Measurements from ENCODE around the gene ARMC7. TPM values are rescaled to one million over a fixed set of nuclear protein-coding genes. Genes with fewer than 3 reads are reported as not detected.
A peak's percentile ranks its signal among the peaks of the same experiment; 100 is the strongest.
"Not testable (repeated sequence)": the region's sequence is repeated elsewhere in the genome, so short reads cannot be mapped to it uniquely, and the experiment has no call there.

Gene ARMC7
- total RNA-seq, 1 donor from 2014 or later, result 12.8 TPM

DNA sequence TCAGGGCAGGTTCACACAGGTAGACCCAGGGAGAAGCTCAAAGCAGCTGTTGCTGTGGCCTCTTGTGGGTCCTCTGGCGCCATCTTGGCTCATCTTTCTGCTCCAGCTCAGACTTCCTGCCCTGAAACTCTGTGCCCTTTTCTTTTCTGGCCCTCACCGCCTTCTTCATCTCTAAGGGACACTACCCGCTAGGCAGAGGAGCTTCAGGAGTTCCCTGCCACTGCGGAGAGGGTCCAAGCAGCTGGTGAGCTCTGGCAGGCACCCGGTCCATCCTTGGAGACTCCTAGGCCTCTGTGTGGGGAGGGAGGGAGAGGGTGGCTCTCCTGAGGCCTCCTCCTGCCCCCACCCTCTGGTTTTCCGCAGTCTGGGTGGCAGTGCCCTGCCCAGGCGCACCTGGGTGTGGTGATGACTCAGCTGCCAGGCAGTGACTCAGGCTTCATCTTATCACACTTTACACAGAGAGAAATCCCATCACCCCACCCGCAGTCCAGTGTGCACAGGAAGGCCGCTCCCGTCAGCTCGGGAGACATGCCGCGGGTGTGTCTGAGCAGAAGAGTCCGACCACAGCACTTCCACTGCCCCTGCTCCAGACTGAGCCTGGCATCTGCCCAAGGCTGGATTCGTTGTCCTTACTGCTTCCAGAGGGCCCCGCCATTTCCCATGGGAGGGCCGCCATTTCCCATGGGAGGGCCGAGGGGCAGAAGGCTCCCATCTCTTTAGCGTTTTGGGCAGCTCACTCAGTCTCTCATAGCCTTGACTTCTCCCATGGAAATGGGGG lies 14.5 kb downstream of the ARMC7 start:
- Histone ChIP-seq H3K27me3 (no peaks in the 10 kb centered on the region), H3K4me3 (no peak overlapping the region), H3K4me1 (peaks cover 29% of the 10 kb centered on the region), H3K27ac (peak overlapping the region; percentile 77), H3K36me3 (no peaks in the 10 kb centered on the region), H3K9me3 (no peaks in the 10 kb centered on the region)
- no peak for DNase-seq (ENCODE audit: extremely low spot score in 2 of 2)
- intact Hi-C loops (cut with DNase I), result loop anchor here (10.0 kb wide), 1 partner anchor 49 kb away; no protein-coding TSS in a partner anchor
- TF ChIP-seq POLR2A (IDR thresholded peaks at IDR 0.05) (no peak), POLR2AphosphoS5 (IDR thresholded peaks at IDR 0.05; ENCODE audit: insufficient read depth in 1 of 2, low read depth in 1 of 2) (peak; percentile 75 to 76)
- TF ChIP-seq, protein P1, sequence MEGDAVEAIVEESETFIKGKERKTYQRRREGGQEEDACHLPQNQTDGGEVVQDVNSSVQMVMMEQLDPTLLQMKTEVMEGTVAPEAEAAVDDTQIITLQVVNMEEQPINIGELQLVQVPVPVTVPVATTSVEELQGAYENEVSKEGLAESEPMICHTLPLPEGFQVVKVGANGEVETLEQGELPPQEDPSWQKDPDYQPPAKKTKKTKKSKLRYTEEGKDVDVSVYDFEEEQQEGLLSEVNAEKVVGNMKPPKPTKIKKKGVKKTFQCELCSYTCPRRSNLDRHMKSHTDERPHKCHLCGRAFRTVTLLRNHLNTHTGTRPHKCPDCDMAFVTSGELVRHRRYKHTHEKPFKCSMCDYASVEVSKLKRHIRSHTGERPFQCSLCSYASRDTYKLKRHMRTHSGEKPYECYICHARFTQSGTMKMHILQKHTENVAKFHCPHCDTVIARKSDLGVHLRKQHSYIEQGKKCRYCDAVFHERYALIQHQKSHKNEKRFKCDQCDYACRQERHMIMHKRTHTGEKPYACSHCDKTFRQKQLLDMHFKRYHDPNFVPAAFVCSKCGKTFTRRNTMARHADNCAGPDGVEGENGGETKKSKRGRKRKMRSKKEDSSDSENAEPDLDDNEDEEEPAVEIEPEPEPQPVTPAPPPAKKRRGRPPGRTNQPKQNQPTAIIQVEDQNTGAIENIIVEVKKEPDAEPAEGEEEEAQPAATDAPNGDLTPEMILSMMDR (IDR thresholded peaks at IDR 0.05), result no peak

- Histone ChIP-seq H3K9me3 (no peaks in the 10 kb centered on the region), H3K4me3 (no peak overlapping the region), H3K27me3 (no peaks in the 10 kb centered on the region), H3K36me3 (peaks cover 0 to 2% of the 10 kb centered on the region in 2 donors), H3K4me1 (peaks cover 29% of the 10 kb centered on the region), H3K27ac (peak overlapping the region; percentile 77)
- no peak for DNase-seq (ENCODE audit: extremely low spot score in 2 of 2)
- intact Hi-C loops (cut with DNase I), result loop anchor here (10.0 kb wide), 1 partner anchor 50 kb away; no protein-coding TSS in a partner anchor
- no peak for TF ChIP-seq POLR2AphosphoS5 (IDR thresholded peaks at IDR 0.05; ENCODE audit: insufficient read depth in 1 of 2, low read depth in 1 of 2)
- TF ChIP-seq, protein P1 (IDR thresholded peaks at IDR 0.05), result no peak
- no peak for TF ChIP-seq POLR2A (IDR thresholded peaks at IDR 0.05)
These were observed 15.0 kb downstream of the ARMC7 start for GRCh38 chr17:75124819-75125162.

DNA sequence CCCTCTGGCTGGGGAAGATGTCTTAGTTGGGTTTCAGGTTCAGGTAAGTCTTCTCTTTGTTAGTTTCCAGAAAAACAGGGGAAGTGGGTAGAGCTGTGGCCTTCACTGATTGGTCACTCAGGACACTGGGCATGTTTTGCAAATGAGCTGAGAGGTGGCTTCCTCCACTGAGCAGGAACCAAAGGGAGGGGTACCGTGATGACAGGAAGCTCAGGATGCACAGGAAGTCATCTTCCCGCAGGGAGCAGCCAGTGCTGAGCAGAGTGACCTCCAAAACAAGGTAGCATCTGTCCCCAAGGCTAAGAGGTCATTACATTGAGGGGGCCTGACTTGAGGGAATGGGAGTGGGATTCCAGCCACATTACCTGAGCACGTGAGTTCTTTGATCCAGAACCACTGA lies 16.2 kb downstream of the ARMC7 start:
- Histone ChIP-seq H3K27me3 (no peaks in the 10 kb centered on the region), H3K4me3 (no peak overlapping the region), H3K4me1 (peaks cover 39% of the 10 kb centered on the region), H3K9me3 (no peaks in the 10 kb centered on the region), H3K36me3 (peaks cover 0 to 6% of the 10 kb centered on the region in 2 donors), H3K27ac (no peak overlapping the region)
- TF ChIP-seq POLR2A (IDR thresholded peaks at IDR 0.05) (no peak), POLR2AphosphoS5 (IDR thresholded peaks at IDR 0.05; ENCODE audit: insufficient read depth in 1 of 2, low read depth in 1 of 2) (no peak)
- TF ChIP-seq, protein P1 (IDR thresholded peaks at IDR 0.05), result no peak
- intact Hi-C loops (cut with DNase I), result loop anchor here (10.0 kb wide), 1 partner anchor 51 kb away; no protein-coding TSS in a partner anchor
- no peak for DNase-seq (ENCODE audit: extremely low spot score in 2 of 2)

DNA sequence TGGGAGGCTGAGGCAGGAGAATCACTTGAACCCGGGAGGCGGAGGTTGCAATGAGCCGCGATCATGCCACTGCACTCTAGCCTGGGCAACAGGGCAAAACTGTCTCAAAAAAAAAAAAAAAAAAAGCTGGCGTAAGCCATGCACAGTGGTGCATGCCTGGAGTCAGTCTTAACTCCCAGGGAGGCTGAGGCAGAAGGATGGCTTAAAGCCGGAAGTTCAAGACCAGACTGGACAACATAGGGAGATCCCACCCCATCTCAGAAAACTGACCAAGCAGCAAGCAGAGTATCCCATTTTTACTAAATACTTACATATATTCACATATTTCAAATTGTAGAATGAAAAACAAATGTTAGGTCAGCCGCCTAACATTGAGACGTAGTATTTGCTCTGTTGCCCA lies 17.2 kb downstream of the ARMC7 start:
- Histone ChIP-seq H3K36me3 (peaks cover 0 to 6% of the 10 kb centered on the region in 2 donors), H3K4me1 (peaks cover 39% of the 10 kb centered on the region), H3K27ac (no peak overlapping the region), H3K27me3 (no peaks in the 10 kb centered on the region), H3K9me3 (no peaks in the 10 kb centered on the region), H3K4me3 (no peak overlapping the region)
- intact Hi-C loops (cut with DNase I), result loop anchor here (10.0 kb wide), 1 partner anchor 52 kb away; no protein-coding TSS in a partner anchor
- no peak for DNase-seq (ENCODE audit: extremely low spot score in 2 of 2)
- TF ChIP-seq, protein P1 (IDR thresholded peaks at IDR 0.05), result no peak

GRCh38 chr17:75127936-75128335 lies 18.2 kb downstream of the ARMC7 start:
- H3K4me1 ChIP-seq, result peaks cover 39% of the 10 kb centered on the region
- H3K27ac ChIP-seq; H3K27me3 ChIP-seq; H3K4me3 ChIP-seq; H3K9me3 ChIP-seq; DNase-seq (ENCODE audit: extremely low spot score in 2 of 2); H3K36me3 ChIP-seq: not testable (repeated sequence)
- intact Hi-C loops (cut with DNase I), result loop anchor here (10.0 kb wide), 1 partner anchor 53 kb away; no protein-coding TSS in a partner anchor
